ENCODE data around the gene GPC5.

Gene GPC5

DNA sequence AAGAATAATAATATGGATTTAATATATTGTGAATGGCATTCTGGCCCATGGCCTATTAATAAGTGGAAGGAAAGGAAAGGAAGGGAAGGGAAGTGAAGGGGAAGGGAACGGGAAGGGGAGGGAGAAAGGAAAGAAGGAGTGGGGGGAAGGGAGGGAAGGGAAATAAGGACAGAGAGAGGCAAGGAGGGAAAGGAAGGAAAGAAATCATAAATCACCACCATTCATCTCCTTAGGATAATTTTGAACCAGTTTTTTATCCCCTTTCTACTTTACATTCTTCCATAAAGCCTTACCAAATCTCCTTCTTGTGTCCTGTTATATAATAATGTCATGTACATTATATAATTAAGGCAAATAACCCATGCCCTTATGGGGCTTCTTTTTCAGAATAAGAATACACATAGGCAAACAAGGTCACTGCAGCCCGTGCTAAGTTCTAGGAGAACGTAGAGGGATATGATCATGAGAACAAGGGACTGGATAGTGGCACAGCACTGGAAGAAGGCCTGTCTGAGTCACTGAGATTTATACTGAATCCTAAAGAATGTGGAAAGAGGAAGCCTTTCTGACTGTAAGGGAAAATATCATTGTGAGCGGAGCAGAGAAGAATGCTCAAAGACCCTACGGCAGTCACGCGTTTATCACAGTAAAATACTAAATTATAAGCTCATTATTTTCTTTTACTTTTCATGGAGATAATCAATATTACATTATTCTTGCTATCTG, 1383.7 kb downstream of the GPC5 start:
- Histone ChIP-seq H2BK15ac (replicated peaks; ENCODE audit: low read depth) (no peak overlapping the region), H3K4me3 (ENCODE audit: low read length) (no peak overlapping the region), H2AK5ac (ENCODE audit: low read length) (no peak overlapping the region), H3K4ac (ENCODE audit: low read depth, low read length) (no peak overlapping the region), H2BK5ac (ENCODE audit: low read length) (no peak overlapping the region), H3K79me1 (ENCODE audit: low read length) (no peaks in the 10 kb centered on the region), H3K9ac (ENCODE audit: low read length) (no peak overlapping the region), H3K79me2 (ENCODE audit: control insufficient read depth, insufficient read depth, low read length) (no peaks in the 10 kb centered on the region), H3K4me1 (ENCODE audit: control insufficient read depth, low read depth, low read length) (no peaks in the 10 kb centered on the region), H3K23ac (ENCODE audit: low read length) (no peak overlapping the region), H4K5ac (ENCODE audit: low read length) (no peak overlapping the region), H3K4me2 (ENCODE audit: low read length) (no peak overlapping the region), H4K8ac (ENCODE audit: low read depth, low read length) (no peak overlapping the region), H3K27me3 (ENCODE audit: insufficient read depth, low read length, poor library complexity) (no peaks in the 10 kb centered on the region), H3K36me3 (ENCODE audit: control insufficient read depth, insufficient read depth, low read length) (no peaks in the 10 kb centered on the region), H3K56ac (ENCODE audit: low read length) (no peak overlapping the region), H3K27ac (ENCODE audit: low read depth, low read length) (no peak overlapping the region), H3K18ac (ENCODE audit: low read length) (no peak overlapping the region), H2BK120ac (ENCODE audit: low read depth, low read length) (no peak overlapping the region)
- DNase-seq = no peak
- 100% methylated on average over 1 of the region's 7 CpGs for WGBS (ENCODE audit: extremely low coverage, insufficient coverage, low lambda C conversion rate)

DNA sequence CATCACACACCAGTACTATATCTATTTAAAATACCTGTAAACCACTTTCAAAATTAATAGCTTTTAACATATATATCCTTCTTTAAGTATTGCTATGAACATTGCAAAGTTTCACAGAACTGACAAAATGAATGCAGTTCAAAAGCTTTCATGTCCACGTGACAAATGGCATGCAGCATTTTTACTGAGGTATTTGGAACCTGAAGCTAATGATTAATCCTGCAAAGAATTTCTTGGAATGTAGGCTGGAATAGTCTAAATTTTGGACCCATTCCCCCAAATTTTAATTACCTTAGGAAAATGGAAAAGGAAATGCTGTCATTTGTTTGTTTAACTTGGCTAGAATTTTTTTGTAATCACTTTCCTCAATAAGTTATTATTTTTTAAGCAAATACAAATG, 1404.4 kb downstream of the GPC5 start:
- Histone ChIP-seq H2BK120ac (ENCODE audit: low read depth, low read length) (no peak overlapping the region), H3K27me3 (ENCODE audit: insufficient read depth, low read length, poor library complexity) (no peaks in the 10 kb centered on the region), H3K4me3 (ENCODE audit: low read length) (no peak overlapping the region), H3K36me3 (ENCODE audit: control insufficient read depth, insufficient read depth, low read length) (no peaks in the 10 kb centered on the region), H3K4me2 (ENCODE audit: low read length) (no peak overlapping the region), H3K79me1 (ENCODE audit: low read length) (no peaks in the 10 kb centered on the region), H3K27ac (ENCODE audit: low read depth, low read length) (no peak overlapping the region), H3K56ac (ENCODE audit: low read length) (no peak overlapping the region), H3K4me1 (ENCODE audit: control insufficient read depth, low read depth, low read length) (no peaks in the 10 kb centered on the region), H2BK15ac (replicated peaks; ENCODE audit: low read depth) (no peak overlapping the region), H3K23ac (ENCODE audit: low read length) (no peak overlapping the region), H3K4ac (ENCODE audit: low read depth, low read length) (no peak overlapping the region), H2BK5ac (ENCODE audit: low read length) (no peak overlapping the region), H4K8ac (ENCODE audit: low read depth, low read length) (no peak overlapping the region), H3K18ac (ENCODE audit: low read length) (no peak overlapping the region), H2AK5ac (ENCODE audit: low read length) (no peak overlapping the region), H4K5ac (ENCODE audit: low read length) (no peak overlapping the region), H3K79me2 (ENCODE audit: control insufficient read depth, insufficient read depth, low read length) (no peaks in the 10 kb centered on the region), H3K9ac (ENCODE audit: low read length) (no peak overlapping the region)
- DNase-seq = no peak
- no CpG with 5 or more reads among the region's 1 CpG for WGBS (ENCODE audit: extremely low coverage, insufficient coverage, low lambda C conversion rate)

DNA sequence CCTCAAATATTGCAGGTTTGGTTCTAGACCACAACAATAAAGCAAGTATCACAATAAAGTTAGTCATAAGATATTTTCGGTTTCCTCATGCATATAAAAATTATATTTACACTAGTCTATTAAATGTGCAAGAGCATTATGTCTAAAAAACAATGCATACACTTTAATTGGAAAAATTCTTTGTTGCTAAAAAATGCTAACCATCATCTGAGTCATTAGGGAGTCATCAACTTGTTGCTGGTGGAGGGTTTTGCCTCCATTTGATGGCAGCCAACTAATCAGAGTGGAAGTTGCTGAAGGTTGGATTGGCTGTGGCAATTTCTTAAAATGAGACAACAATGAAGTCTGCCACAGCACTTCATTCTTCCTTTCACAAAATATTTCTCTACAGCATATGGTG, 1405.9 kb downstream of the GPC5 start:
- Histone ChIP-seq H3K9ac (ENCODE audit: low read length) (no peak overlapping the region), H2BK15ac (replicated peaks; ENCODE audit: low read depth) (no peak overlapping the region), H3K79me2 (ENCODE audit: control insufficient read depth, insufficient read depth, low read length) (no peaks in the 10 kb centered on the region), H4K5ac (ENCODE audit: low read length) (no peak overlapping the region), H3K56ac (ENCODE audit: low read length) (no peak overlapping the region), H3K27me3 (ENCODE audit: insufficient read depth, low read length, poor library complexity) (no peaks in the 10 kb centered on the region), H3K23ac (ENCODE audit: low read length) (no peak overlapping the region), H2BK5ac (ENCODE audit: low read length) (no peak overlapping the region), H3K36me3 (ENCODE audit: control insufficient read depth, insufficient read depth, low read length) (no peaks in the 10 kb centered on the region), H3K79me1 (ENCODE audit: low read length) (no peaks in the 10 kb centered on the region), H2BK120ac (ENCODE audit: low read depth, low read length) (no peak overlapping the region), H3K4me3 (ENCODE audit: low read length) (no peak overlapping the region), H3K4me2 (ENCODE audit: low read length) (no peak overlapping the region), H3K27ac (ENCODE audit: low read depth, low read length) (no peak overlapping the region), H3K4ac (ENCODE audit: low read depth, low read length) (no peak overlapping the region), H2AK5ac (ENCODE audit: low read length) (no peak overlapping the region), H3K18ac (ENCODE audit: low read length) (no peak overlapping the region), H3K4me1 (ENCODE audit: control insufficient read depth, low read depth, low read length) (no peaks in the 10 kb centered on the region), H4K8ac (ENCODE audit: low read depth, low read length) (no peak overlapping the region)
- WGBS (ENCODE audit: extremely low coverage, insufficient coverage, low lambda C conversion rate) = no CpG with 5 or more reads among the region's 1 CpG
- DNase-seq = no peak

DNA sequence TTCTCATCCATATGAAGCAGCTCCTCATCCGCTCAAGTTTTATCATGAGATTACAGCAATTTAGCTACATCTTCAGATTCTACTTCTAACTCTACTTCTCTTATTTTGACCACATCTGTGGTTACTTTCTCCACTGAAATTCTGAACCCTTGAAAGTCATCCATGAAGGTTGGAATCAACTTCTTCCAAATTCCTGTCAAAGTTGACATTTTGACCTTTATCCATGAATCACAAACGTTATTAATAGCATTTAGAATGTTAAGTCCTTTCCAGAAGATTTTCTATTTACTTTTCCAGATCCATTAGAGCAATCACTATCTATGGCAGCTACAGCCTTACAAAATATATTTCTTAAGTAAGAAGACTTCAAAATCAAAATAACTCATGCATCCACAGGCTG, 1406.5 kb downstream of the GPC5 start:
- DNase-seq = no peak
- Histone ChIP-seq H3K56ac (ENCODE audit: low read length) (no peak overlapping the region), H3K79me1 (ENCODE audit: low read length) (no peaks in the 10 kb centered on the region), H3K18ac (ENCODE audit: low read length) (no peak overlapping the region), H3K4me1 (ENCODE audit: control insufficient read depth, low read depth, low read length) (no peaks in the 10 kb centered on the region), H3K23ac (ENCODE audit: low read length) (no peak overlapping the region), H4K5ac (ENCODE audit: low read length) (no peak overlapping the region), H3K4me3 (ENCODE audit: low read length) (no peak overlapping the region), H3K4ac (ENCODE audit: low read depth, low read length) (no peak overlapping the region), H3K9ac (ENCODE audit: low read length) (no peak overlapping the region), H3K27me3 (ENCODE audit: insufficient read depth, low read length, poor library complexity) (no peaks in the 10 kb centered on the region), H3K4me2 (ENCODE audit: low read length) (no peak overlapping the region), H4K8ac (ENCODE audit: low read depth, low read length) (no peak overlapping the region), H3K79me2 (ENCODE audit: control insufficient read depth, insufficient read depth, low read length) (no peaks in the 10 kb centered on the region), H2BK15ac (replicated peaks; ENCODE audit: low read depth) (no peak overlapping the region), H3K27ac (ENCODE audit: low read depth, low read length) (no peak overlapping the region), H2BK5ac (ENCODE audit: low read length) (no peak overlapping the region), H2AK5ac (ENCODE audit: low read length) (no peak overlapping the region), H2BK120ac (ENCODE audit: low read depth, low read length) (no peak overlapping the region), H3K36me3 (ENCODE audit: control insufficient read depth, insufficient read depth, low read length) (no peaks in the 10 kb centered on the region)
- WGBS (ENCODE audit: extremely low coverage, insufficient coverage, low lambda C conversion rate) = no CpG with 5 or more reads among the region's 2 CpGs

DNA sequence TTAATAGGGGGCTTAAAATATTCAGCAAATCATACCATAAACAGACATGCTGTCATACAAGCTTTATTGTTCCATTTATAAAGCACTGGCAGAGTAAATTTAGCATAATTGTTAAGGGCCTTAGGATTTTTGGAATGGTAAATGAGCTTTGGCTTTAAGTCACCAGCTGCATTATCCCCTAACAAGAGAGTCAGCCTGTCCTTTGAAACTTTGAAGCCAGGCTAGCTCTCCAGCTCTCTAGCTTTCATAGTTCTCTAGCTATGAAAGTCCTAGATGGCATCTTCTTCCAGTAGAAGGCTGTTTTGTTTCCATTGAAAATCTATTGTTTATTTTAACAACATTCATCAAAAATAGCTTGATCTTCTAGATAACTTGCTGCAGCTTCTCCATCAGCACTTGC, 1407.3 kb downstream of the GPC5 start:
- Histone ChIP-seq H3K56ac (ENCODE audit: low read length) (no peak overlapping the region), H3K9ac (ENCODE audit: low read length) (no peak overlapping the region), H3K4me2 (ENCODE audit: low read length) (no peak overlapping the region), H3K36me3 (ENCODE audit: control insufficient read depth, insufficient read depth, low read length) (no peaks in the 10 kb centered on the region), H2BK120ac (ENCODE audit: low read depth, low read length) (no peak overlapping the region), H3K79me1 (ENCODE audit: low read length) (no peaks in the 10 kb centered on the region), H3K23ac (ENCODE audit: low read length) (no peak overlapping the region), H4K8ac (ENCODE audit: low read depth, low read length) (no peak overlapping the region), H3K18ac (ENCODE audit: low read length) (no peak overlapping the region), H2AK5ac (ENCODE audit: low read length) (no peak overlapping the region), H3K27ac (ENCODE audit: low read depth, low read length) (no peak overlapping the region), H3K4me3 (ENCODE audit: low read length) (no peak overlapping the region), H3K79me2 (ENCODE audit: control insufficient read depth, insufficient read depth, low read length) (no peaks in the 10 kb centered on the region), H3K4ac (ENCODE audit: low read depth, low read length) (no peak overlapping the region), H4K5ac (ENCODE audit: low read length) (no peak overlapping the region), H2BK5ac (ENCODE audit: low read length) (no peak overlapping the region), H2BK15ac (replicated peaks; ENCODE audit: low read depth) (no peak overlapping the region), H3K27me3 (ENCODE audit: insufficient read depth, low read length, poor library complexity) (no peaks in the 10 kb centered on the region), H3K4me1 (ENCODE audit: control insufficient read depth, low read depth, low read length) (no peaks in the 10 kb centered on the region)
- no peak for DNase-seq

DNA sequence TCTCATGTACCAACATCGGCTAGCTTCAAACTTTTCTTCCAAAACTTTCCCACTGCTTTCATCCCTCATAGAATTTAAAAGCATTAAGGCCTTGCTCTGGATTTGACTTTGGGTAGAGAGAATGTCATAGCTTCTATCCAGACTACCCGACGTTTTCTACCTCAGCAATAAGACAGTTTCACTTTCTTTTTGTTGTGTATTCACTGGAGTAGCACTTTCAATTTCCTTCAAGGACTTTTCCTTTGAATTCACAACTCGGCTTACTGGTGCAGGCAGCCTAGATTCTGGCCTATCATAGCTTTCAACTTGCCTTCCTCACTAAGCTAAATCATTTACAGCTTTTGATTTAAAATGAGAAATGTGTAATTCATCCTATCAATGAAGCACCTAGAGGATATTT, 1407.8 kb downstream of the GPC5 start:
- WGBS (ENCODE audit: extremely low coverage, insufficient coverage, low lambda C conversion rate) = no CpG with 5 or more reads among the region's 4 CpGs

More for the DNA sequence above, 1407.8 kb downstream of the GPC5 start:
- H3K9ac ChIP-seq (ENCODE audit: low read length) = no peak overlapping the region
- no peak overlapping the region for H3K27ac ChIP-seq (ENCODE audit: low read depth, low read length)
- H3K4ac ChIP-seq (ENCODE audit: low read depth, low read length) = no peak overlapping the region
- no peak overlapping the region for H3K4me2 ChIP-seq (ENCODE audit: low read length)
- no peak overlapping the region for H2BK5ac ChIP-seq (ENCODE audit: low read length)
- no peak overlapping the region for H3K23ac ChIP-seq (ENCODE audit: low read length)
- no peak overlapping the region for H2BK15ac ChIP-seq (replicated peaks; ENCODE audit: low read depth)
- no peaks in the 10 kb centered on the region for H3K27me3 ChIP-seq (ENCODE audit: insufficient read depth, low read length, poor library complexity)
- H2AK5ac ChIP-seq (ENCODE audit: low read length) = no peak overlapping the region
- no peaks in the 10 kb centered on the region for H3K4me1 ChIP-seq (ENCODE audit: control insufficient read depth, low read depth, low read length)
- H3K36me3 ChIP-seq (ENCODE audit: control insufficient read depth, insufficient read depth, low read length) = no peaks in the 10 kb centered on the region
- H4K5ac ChIP-seq (ENCODE audit: low read length) = no peak overlapping the region
- H3K79me2 ChIP-seq (ENCODE audit: control insufficient read depth, insufficient read depth, low read length) = no peaks in the 10 kb centered on the region
- no peak overlapping the region for H4K8ac ChIP-seq (ENCODE audit: low read depth, low read length)
- no peak overlapping the region for H3K18ac ChIP-seq (ENCODE audit: low read length)
- no peak overlapping the region for H2BK120ac ChIP-seq (ENCODE audit: low read depth, low read length)
- no peak overlapping the region for H3K56ac ChIP-seq (ENCODE audit: low read length)
- H3K79me1 ChIP-seq (ENCODE audit: low read length) = no peaks in the 10 kb centered on the region
- no peak for DNase-seq
- no peak overlapping the region for H3K4me3 ChIP-seq (ENCODE audit: low read length)
